GM19455 (cell line): ENCODE data around the gene UAP1.

ENCODE experiments used
- ATAC-seq: cut with Tn5 transposase; IDR thresholded peaks from one replicate; pipeline ENCODE4 v1.9.1; 2021; ENCODE audit not compliant: unreplicated experiment

UAP1 gene

DNA sequence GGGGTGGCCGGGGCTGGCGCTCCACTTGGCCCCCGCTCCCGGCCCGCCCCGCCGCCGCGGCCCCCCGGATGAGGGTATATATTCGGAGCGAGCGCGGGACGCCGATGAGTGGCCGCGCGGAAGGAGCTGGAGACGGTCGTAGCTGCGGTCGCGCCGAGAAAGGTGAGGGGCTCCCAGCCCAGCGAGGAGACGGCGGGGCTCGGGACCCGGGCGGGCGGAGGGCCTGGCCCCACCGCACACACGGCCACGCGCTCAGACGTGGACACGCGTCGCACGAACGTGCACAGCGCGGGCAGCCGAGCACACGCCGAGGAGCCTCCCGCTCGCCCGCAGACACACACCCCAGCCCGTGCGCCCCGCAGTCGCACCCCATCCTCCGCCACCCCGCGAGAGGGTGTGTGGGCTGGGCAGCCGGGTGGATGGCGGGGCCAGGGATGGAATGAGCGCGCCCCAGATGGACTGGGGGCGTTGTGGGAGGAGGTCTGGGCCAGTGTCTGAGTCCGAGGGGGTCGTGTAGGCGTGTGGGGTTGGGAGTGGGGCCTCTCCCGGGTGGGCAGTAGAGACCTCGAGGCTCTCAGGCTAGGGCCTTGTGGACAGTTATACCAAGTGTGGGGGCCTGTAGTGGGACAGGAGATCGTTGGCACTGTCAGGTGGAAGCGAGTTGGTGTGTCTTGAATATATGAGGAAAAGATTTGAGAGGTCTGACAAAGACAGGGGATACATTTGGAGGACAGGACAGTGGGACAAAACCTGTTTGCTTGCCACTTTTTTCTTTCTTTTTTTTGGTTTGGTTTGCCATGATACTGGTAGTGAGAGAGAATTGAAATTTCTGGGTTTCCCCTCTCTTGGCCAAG is at the start of gene UAP1:
TSS of gene UAP1 (plus strand) at position 107 of the 854 bp plus-strand sequence. CDS start 4,347 bp downstream, outside the sequence.
- peak; percentile 45 for ATAC-seq

DNA sequence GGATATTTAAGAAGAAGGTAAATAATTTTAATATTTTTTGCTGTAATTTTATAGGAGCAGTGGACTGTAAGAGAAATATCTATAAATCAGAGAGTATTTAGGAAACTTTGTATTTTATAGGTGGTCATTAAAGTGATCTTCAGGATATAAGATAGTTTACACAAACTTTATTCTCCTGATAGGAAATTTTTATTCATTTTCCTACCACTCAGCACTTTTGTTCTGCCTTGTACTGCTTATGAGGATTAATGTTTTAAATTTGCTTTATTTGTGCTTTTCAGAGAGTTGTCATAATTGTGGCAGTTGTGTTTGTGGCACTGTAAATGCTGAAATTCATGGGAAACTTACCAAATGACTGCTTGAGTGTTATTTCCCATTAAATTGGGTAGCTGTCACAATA is 34.2 kb upstream of the UAP1 start:
- no peak for ATAC-seq

DNA sequence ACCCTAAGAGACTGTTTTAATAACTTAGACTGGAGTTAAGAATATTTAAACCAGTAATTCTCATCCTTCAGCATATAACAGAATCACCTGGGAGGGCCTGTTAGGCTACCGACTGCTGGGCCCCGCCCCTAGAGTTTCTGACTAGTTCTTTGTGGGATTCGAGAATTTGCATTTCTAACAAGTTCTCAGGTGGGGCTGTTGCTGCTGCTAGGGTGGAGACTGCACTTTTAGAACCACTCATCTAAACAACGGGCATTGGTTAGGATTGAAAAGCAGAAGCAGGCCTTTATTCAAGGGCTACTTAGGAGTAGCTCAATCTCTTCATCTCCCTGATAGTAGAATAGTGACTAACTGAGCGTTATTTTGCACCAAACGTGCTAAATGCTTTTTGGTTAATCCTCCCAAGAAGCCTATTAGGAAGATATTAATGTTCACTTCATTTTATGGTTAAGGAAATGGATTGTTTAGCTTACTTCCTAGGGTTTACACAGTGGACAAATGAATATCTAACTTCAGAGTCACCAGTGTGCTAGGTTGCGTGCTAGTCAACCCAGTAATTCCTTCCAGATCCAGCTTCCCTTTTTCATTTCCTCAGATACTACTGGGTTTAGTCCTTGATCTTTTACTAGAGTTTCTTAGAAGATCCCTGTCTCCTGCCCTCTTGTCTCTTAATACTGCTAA is 31.1 kb upstream of the UAP1 start:
- peak; percentile 87 for ATAC-seq

DNA sequence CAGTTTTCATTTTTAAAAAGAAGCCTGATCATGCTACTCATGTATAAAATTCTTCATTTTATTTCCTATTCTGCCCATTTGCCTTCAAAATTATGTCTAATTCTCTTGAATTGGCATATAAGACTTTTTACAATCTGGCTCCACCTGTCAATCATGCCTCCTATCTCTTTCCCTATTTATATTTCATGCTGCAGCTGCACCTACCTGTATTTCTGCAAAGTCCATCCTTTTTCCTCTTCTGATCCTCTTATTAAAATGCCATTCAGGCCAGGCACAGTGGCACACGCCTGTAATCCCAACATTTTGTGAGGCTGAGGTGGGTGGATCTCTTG is 30.6 kb upstream of the UAP1 start:
- no peak for ATAC-seq

- ATAC-seq, result no peak
Observed at GRCh38 chr1:162535501-162535900, 26.0 kb upstream of the UAP1 start.

DNA sequence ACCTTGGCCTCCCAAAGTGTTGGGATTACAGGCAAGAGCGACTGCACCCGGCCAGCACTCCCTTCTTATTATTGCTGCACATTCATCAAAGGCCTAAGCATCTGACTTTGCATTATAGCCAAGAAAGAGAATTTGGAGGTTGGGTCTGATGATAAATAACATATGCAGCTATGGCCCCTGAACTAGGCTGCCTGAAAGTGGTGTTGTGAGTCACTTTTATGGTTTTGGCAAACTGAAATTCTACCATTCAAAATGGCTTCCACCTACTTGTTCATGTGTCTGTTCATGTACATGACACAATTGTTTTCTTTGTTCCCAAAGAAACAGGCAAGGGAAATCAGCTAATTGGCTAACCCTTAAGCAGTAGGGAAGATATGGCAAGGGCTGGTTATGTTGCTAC is 25.0 kb upstream of the UAP1 start:
- ATAC-seq, result no peak

GRCh38 chr1:162537216-162537615 is 24.3 kb upstream of the UAP1 start:
- no peak for ATAC-seq

DNA sequence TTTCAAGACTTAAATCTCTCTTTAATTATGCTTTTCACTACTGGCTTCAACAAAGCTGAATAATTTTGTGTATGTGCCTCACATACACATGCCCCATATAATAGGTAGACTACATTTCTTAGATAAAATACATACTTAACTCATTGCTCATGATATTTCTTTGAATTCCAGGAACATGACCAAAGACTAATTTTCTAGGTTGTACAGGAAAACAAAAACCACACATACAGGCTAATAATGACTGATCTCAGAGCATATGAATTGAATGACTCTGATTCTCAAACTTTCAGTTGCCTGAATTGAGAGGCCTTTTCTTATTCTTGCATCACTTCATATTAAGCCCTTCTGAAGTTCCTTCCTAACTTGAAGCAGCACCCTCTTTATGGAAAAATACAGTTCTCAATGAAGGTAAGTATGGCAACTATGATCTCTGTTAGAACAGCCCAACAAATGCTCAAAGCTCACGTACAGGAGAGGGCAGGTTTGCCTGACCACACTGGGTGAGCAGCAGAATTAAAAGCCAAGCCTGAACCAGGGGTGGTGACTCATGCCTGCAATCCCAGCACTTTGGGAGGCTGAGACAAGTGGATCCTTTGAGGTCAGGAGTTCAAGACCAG is 22.6 kb upstream of the UAP1 start:
- no peak for ATAC-seq

GRCh38 chr1:162541619-162542141 is 19.8 kb upstream of the UAP1 start:
- ATAC-seq, result no peak

GRCh38 chr1:162543228-162543627 is 18.3 kb upstream of the UAP1 start:
- ATAC-seq, result no peak

GRCh38 chr1:162548170-162548569 is 13.4 kb upstream of the UAP1 start:
- no peak for ATAC-seq

DNA sequence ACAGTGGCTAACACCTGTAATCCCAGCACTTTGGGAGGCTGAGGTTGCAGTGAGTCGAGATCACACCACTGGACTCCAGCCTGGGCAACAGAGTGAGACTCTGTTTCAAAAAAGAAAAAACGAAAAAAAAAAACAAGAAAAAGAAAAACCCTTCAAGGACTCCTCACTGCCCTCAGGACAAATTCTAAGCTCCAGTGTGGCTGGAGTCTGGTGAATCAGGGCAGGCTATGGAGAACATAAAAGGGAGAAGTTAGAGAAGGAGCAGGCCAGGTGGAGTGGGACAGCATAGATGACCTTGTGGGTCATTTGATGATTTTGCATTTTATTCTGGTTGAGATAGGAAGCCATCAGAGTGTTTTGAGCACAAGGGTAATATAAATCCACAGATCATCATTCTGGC is 12.5 kb upstream of the UAP1 start:
- no peak for ATAC-seq

GRCh38 chr1:162550925-162551324 is 10.6 kb upstream of the UAP1 start:
- no peak for ATAC-seq

- no peak for ATAC-seq
Observed at GRCh38 chr1:162551969-162552683, 9.4 kb upstream of the UAP1 start.

DNA sequence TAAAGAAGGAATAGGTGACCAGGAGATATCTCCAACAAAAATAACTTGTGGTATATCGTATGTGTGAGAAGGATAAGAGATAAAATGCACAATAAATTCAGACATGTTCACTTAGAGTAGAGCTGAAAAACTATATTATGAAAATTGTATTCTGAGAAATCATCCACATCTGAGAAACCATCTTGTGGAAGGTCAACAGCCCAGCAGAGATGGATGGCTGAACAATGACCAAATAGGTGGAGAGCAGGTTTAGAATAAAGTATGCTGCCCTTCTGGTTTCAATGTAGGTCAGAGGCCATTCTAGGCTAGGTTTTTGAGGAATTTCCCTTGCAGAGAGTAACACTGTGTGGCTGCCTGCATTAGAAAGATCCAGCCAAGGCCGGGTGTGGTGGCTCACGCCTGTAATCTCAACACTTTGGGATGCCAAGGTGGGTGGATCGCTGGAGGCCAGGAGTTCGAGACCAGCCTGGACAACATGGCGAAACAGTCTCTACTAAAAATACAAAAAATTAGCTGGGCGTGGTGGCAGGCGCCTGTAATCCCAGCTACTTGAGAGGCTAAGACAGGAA is 8.8 kb upstream of the UAP1 start:
- no peak for ATAC-seq

GRCh38 chr1:162554258-162554657 is 7.3 kb upstream of the UAP1 start:
- ATAC-seq, result no peak

DNA sequence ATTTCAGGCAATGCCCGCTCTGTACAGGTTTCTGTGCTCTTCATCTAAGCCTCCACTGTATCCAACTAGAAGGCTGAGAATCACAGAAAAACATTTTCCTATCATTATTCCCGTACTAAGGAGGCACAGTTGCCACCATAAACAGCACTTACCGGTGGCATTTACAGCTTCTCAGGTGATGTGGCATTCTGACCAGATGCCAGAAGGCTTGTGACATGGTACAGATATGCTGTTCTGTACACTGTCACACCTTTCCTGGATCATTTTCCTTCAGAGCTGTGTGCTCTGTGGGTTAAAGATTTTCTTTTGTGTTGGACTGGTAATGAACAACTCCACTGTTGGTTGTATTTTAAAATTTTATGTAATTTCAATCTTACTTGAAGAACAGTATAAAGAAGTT is 4.0 kb upstream of the UAP1 start:
- ATAC-seq, result no peak

DNA sequence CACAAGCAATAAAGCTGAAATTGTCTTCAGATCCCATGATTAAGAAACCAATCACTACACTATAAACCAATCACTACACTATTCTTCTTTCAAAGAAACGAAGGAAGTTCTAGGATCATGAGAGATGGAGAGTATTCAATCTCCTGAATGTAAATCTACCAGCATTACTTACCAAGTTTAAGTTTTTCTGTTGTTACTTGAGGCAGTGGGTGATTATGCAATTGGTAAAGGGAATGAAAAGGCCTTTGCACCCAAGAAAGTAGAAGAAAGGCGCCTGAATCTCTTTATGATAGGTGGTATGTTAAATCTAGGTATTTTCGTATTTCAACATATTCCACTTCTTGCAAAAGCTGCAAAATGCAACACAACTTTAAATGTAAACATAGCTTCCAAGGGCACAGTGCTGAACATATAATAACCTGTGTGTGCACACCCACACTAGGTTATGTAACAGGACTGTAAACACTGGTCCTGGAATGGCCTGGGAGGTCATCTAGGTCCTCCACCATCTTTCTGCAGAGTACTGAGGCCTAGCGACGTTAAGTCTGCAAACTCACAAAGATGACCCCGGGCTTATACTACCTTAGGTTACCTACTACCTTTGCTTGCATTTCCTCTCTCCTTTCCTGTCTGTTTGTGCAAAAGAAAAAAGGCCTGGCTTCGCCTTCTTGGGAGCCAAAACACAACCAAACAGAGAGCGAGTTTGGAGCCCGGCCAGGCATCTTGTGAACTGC is 1.1 kb upstream of the UAP1 start:
- ATAC-seq, result no peak

DNA sequence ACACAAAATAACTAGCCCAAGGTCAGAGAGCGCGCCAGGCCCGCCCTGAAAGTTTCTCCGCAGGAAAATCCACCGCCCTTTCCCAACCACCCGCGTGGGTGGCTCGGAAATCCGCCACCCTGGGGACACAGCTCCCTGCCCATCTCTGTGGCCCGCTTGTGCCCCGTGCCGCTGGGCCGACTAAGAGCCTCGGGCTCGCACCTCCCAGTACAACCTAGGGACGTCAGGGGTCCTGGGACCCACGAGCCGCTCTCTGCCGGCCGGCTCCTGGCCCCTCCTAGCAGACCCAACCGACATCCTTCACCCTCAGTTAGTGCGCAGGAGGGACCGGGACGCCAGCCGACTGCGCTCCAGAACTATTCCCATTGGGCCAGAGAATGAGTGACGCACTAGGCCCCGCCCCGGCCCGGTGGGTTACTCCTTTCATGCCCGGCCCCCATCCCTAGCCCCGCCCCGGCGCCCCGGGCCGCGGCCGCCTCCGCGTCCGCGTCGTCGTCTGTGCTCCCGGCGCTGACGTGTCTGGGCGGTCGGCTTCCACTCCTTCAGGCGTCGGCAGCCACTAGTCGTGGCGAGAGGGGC is 396 bp upstream of the UAP1 start:
- ATAC-seq, result peak; percentile 94

DNA sequence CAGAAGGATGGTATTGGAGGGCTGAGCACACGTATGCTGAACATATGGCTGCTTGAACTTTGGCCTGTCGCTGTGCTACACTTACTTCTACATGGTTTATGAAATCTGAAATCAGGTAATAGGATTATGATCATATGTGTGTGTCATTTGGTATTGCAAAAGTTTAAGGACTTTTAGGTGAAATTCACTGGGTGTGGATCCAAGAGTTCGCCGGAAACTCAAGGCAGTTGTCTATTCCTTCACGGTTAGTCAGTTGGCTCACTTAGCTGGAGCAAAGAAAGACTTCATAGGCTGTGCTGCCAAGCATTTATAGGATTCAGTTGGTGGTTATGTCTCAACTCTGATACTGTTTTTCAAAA is 927 bp downstream of the UAP1 start:
- ATAC-seq, result no peak
